TTC549 (cell line): ENCODE measurements around the gene B4GALT5.
"Not testable (repeated sequence)": the region's sequence is repeated elsewhere in the genome, so short reads cannot be mapped to it uniquely, and the experiment has no call there.

ENCODE experiments used
- FAIRE-seq: peaks from 2 replicates; lab custom pipeline; 2012; peaks lifted over from hg19 to GRCh38; lab: Jason Lieb, UNC

B4GALT5 gene

DNA sequence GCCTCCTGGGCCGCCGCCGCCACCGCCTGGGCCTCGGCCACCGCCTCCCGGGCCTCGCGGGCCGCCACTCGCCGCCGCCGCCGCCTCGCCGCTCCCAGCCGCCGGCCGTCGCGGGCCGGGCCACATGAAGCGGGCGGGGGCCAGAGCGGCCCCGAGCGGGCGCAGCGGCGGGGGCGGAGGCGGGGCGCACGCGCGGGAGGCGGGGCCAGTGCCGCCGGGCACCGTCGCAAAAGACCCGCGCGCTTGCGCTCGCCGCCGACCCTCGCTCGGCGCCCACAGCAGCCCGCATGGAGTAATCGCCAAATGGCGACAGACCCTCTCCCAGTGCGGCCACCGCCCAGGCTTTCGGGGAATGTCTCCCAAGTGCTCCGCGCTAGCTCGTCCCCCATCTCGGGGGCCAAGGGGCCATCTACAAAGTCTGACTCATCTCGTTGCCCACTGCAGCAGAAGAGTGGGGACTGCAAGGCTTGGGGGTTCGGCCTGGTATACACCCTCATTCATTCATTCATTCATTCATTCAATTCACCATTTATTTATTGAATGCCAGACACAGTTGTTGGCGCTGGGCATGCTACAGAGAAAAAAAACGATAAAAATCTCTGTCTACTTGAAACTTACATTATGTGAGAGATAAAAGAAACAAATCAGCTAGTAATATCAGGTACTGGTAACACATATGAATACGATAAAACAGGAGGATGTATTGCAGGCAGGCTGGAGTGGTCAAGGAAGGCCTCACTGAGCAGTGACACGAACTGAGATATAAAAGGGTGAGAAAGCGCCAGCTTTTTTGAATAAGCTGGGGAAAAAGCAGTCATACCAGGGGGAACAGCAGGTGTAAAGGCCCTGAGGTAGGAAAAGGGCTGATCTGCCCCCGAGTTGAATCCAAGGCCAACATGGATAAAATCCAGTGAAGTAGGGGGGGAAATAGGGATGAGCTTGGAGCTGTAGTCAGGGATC lies at the start of gene B4GALT5:
Gene B4GALT5 (minus strand): TSS at position 126 of the 960 bp plus-strand sequence. CDS start 188 bp downstream, outside the sequence.
- FAIRE-seq, result no peak

DNA sequence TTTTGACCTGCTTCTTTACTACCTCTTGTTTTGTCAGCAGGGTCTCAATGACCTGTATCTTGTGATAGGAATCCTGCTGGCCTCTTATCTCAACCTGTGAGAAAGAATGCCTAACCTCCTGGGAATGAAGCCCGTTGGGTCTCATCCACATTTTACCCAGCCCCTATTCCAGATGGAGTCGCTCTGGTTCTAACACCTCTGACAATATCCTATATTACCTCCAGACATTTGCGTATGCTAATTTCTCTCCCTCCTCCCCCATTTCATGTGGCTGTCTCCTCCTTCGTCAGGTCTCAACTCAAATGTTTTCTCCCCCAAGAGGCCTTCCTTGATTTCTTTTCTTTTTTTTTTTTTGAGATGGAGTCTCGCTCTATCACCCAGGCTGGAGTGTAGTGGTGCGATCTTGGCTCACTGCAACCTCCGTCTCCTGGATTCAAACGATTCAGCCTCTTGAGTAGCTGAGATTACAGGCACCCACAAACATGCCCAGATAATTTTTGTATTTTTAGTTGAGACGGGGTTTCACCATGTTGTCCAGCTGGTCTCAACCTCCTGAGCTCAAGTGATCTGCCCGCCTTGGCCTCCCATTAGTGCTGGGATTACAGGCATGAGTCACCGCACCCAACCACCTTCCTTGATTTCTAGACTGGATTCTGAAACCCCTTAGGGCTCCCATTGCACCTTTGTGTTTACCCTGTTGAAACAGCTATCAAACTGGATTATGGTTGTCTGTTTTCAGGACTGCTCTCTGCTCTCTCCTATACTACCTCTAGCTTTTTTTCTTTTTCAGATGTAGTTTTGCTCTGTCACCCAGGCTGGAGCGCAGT lies 49.5 kb upstream of the B4GALT5 start:
- no peak for FAIRE-seq

DNA sequence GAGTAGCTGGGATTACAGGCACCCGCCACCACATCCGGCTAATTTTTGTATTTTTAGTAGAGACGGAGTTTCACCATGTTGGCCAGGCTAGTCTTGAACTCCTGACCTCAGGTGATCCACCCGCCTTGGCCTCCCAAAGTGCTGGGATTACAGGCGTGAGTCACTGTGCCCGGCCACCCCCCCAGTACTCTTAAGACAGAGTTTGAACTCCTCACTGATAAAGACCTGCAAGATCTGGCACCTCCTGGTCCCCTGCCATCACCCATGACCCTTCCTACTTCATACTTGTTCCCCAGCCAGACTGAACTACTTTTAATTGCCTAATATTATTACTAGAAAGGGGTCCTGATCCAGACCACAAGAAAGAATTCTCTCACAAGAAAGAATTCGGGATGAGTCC lies 48.2 kb upstream of the B4GALT5 start:
- not testable (repeated sequence) for FAIRE-seq

DNA sequence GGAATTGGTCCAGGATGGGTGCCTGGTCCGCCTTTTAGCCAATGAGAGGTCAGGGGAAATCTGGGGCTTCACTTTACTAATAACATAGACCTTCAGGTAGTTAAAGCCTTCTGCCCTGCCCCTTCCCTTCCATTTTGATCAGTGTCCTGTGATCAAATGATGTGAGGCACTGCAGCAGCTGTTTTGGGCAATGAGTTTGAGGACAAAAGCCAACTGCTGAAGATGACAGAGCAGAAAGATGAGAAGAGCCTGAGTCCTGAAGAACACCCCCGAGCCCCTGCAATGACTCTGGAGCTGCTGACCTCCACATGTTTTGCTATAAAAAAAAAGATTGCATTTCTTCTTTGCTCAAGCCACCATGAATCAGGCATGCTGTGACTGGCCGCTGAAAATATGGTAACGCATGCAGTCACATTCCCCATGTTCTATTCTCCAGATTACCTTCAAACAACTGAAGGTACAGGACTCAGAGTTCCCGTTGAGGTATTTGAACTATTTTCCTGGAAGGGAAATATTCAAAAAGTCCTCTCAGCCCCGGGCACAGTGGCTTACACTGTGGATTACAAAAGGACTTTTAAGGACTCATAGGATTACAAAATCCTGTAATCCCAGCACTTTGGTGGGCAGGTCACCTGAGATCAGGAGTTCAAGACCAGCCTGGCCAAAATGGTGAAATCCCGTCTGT lies 45.7 kb upstream of the B4GALT5 start:
- FAIRE-seq, result no peak

- no peak for FAIRE-seq
Measured at GRCh38 chr20:49758781-49759180, 45.1 kb upstream of the B4GALT5 start.

DNA sequence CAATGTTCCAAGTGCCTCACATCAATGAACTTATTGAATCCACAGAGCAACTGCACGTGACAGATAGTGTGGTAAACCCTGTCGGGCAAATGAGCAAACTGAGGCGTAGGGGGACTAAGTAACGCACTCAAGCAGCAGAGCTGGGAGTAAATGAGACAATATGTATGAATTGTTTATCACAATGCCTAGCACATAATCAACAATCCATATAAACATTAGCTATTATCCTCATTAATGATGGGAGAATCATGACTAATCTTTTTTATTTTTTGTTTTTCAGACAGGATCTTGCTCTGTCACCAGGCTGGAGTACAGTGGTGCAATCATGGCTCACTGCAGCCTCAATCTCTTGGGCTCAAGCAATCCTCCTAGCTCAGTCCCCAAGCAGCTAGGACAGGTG lies 43.9 kb upstream of the B4GALT5 start:
- no peak for FAIRE-seq

DNA sequence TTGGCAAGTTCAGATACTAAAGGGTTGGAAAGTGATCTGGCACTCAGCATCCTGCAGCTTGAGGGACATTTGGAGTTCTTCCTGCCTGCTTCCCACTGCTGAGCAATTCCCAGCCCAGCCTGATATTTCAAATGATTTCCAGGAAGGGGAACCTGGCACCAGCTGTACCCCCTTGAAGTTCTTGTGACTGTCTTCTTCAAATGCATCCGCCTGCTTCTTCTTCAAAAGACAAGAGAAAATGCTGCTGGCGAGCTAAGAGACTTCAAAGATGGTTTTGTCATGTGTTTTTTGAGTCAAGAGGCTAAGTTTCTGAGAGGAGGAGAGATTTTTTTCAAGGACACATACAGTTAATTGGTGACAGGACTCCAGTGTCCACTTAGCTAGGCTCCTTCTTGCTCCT lies 42.6 kb upstream of the B4GALT5 start:
- no peak for FAIRE-seq

GRCh38 chr20:49754596-49754995 lies 40.9 kb upstream of the B4GALT5 start:
- no peak for FAIRE-seq

DNA sequence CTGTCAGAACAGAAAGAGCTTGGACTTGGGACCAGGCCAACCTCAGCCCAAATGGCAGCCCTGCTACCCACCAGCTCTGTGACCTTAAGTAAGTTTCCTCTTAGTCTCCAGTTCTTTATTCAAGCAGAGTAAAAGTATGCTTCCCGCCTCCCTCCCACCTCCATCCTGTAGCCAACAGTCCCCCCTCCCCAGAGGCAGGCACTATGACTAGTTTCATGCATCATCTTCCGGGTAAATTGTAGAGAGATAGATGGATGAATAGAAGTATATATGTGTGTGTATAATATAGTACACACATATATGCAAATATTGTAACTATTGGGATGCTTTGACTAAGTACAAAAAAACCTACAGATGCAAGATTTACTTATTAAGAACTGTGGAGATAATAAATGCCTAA lies 39.5 kb upstream of the B4GALT5 start:
- FAIRE-seq, result no peak

DNA sequence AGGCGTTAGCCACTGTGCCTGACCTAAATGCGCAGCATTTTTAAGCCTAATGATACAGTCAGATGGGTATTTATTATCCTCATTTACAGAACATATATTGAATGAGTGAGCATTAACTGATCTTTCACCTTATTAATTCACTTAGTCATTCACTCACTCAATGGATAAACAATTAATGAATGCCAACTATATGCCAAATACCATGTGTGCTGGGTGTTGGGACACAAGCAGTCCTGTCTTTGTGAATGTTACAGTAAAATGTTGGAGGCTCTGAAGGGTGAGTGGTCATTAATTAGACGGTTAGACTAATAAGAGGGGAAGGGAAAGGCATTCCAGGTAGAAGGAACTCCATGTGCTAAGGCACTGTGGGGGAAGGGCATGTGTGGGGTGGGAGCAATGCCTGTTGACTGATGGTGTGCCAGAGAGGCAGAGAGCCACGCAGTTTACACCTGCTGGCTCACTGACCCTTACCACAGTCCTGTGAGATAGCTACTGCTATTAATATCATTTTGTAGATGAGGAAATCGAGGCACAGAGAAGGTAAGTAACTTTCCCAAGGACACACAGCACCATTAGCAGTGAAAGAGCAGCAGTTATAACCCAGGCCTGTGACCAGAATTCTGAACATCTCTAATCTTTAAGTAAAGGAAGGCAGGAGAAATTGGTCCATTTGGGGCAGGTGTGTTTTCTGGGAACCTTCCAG lies 38.7 kb upstream of the B4GALT5 start:
- FAIRE-seq, result no peak

GRCh38 chr20:49751397-49751736 lies 37.7 kb upstream of the B4GALT5 start:
- FAIRE-seq, result no peak

GRCh38 chr20:49750611-49751396 lies 37.1 kb upstream of the B4GALT5 start:
- FAIRE-seq, result no peak

GRCh38 chr20:49749625-49750024 lies 35.9 kb upstream of the B4GALT5 start:
- FAIRE-seq, result no peak

DNA sequence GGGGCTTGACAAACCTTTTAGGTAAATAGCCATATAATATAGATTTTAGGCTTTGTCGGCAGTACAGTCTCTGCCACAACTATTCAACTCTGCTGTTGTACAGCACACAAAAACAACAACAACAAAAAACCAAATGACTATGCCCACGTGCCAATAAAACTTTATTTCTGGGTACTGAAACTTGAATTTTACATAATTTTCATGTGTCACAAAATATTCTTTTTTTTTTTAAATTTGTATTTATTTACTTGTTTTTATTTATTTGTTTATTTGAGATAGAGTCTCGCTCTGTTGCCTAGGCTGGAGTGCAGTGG lies 34.8 kb upstream of the B4GALT5 start:
- FAIRE-seq, result no peak

DNA sequence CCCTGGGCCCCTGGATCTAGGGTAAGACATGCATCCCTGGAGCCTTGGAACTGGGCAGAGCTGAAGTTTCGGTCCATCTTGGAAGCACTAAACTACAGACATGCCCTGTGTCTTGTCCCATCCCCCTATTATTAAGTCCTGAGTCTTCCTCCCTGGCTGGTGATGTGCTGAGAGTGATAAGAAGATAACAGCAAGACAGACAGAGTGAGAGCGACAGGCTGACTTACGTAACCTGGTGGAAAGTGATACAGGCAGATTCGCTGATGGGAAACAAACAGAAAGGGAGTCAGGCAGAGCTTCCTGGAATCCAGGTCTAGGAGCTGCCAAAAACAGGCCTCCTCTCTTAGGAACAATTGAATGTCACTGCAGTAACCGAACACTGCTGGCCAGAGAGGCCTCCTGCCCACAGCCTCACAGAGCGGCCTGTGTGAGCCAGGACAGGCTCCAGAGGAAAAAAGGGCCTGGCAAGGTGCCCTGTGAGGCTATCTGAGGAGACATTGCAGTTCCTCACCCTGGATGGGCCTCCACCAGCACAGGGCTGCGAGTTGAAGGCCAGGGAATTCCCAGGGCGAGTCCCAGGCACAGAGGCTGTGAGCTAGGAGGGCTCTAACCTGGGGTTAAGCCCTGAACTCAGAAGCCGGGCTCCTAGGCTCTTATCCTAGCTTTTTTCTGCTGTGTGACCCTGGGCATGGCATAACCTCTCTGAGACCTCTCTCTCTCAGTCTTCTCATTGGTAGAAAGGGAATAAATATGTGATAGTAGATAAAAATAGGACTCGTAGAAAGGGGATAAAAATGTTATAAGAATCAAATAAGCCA lies 34.2 kb upstream of the B4GALT5 start:
- no peak for FAIRE-seq

DNA sequence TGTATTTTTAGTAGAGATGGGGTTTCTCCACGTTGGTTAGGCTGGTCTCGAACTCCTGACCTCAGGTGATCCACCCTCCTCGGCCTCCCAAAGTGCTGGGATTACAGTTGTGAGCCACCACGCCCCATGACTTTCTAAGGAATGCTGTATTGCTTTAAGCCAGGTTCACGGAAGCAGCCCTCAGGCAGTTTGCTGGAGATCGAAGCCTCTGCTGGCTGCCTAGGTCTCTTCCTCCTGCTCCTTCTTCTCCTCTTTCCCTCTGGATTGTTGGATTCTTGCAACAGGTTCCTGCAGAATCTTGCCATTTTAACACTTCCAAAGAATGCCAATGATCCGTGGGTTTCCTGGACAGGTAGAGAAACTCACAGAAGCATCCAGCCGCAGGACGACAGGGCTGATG lies 29.3 kb upstream of the B4GALT5 start:
- no peak for FAIRE-seq

DNA sequence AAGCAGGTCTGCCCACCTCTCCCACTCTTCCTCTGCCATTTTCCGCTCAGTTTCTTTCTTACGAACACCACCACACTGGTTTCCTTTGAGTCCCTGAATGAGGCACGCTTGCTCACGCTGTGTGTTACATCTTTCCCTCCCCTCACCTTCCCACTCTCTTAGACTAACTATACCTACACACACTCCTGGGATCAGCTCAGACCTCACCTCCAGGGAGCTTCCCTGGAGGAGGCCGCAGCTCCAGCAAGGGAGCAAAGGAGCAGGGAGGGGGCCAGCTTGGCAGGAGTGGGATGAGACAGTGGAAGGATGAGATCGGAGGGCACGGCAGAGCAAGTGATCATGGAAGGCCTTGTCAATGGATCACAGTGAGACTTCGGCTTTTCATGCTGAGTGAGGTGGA lies 28.3 kb upstream of the B4GALT5 start:
- no peak for FAIRE-seq

DNA sequence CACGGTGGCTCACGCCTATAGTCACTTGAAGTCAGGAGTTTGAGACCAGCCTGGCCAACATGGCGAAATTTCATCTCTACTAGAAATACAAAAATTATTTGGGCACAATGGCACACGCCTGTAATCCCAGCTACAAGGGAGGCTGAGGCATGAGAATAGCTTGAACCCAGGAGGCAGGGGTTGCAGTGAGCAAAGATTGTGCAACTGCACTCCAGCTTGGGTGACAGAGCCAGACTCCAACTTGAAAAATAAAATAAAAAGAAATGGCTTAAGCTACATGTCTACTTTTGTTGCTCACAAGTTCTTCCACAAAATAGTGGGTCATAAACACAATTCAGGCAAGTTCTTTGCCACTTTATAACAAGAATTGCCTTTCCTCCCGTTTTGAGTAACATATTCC lies 27.1 kb upstream of the B4GALT5 start:
- FAIRE-seq, result no peak

DNA sequence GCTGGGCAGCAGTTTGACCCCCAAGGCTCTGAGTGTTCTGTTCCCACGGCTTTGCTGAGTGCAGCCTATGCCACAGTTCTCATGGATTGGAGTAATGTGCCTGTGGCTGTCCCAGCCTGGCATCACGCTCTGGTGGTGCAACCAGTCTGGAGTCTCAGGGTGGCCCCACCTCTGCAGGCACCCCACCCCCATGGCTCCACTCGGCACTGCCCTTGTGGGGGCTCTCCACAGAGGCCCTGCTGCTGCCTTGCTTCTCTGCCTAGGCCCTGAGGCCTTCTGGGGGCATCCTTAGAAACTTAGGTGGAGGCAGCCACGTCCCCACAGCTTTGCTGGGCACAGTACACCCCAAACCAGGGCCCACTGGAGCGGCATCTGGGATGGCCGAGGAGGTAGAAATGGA lies 25.4 kb upstream of the B4GALT5 start:
- FAIRE-seq, result no peak

DNA sequence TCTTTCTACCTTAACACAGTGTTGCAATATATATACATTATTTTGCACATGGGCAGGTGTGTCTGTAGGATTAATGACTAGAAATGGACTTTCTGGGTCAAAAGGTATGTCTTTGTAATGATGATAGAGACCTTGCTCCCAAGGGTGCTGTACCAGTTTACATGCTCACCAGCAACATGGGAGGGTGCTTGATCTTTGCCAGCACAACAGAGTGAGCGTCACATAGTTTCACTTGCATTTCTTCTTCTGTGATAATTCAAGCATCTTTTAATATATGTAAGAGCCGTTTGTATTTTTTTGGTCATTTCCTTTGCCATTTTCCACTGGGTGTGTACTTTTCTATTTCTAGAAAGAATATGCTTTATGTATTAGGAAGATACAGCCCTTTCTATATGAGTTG lies 23.6 kb upstream of the B4GALT5 start:
- no peak for FAIRE-seq

- no peak for FAIRE-seq
Measured at GRCh38 chr20:49729780-49730179, 16.1 kb upstream of the B4GALT5 start.
